DOHH2 (cell line): ENCODE results near the gene ELFN1.

Experiments used
- H3F3A ChIP-seq: fragments of 200-600 bp; sonication (generic), shearing (Covaris generic); 2 replicates; pipeline ENCODE4 v1.6.0; 2016; ENCODE audit warnings: antibody characterized with exemption, mild to moderate bottlenecking; ENCODE audit not compliant: control insufficient read depth, insufficient read depth
- H3K27ac ChIP-seq: fragments of 200-600 bp; sonication (generic); 2 replicates; pipeline ENCODE4 v1.5.1; 2014; ENCODE audit warnings: low read depth, mild to moderate bottlenecking, low read length, moderate library complexity
- H3K27me3 ChIP-seq: fragments of 200-600 bp; sonication (generic); 2 replicates; pipeline ENCODE4 v1.6.1; 2014; ENCODE audit warnings: mild to moderate bottlenecking, low read length, mixed read lengths; ENCODE audit not compliant: control insufficient read depth
- H3K36me3 ChIP-seq: fragments of 200-600 bp; sonication (generic); 2 replicates; pipeline ENCODE4 v1.6.1; 2014; ENCODE audit warnings: mild to moderate bottlenecking, low read length, moderate library complexity, mixed read lengths; ENCODE audit not compliant: control insufficient read depth
- H3K4me1 ChIP-seq: fragments of 200-600 bp; sonication (generic); 2 replicates; pipeline ENCODE4 v1.6.1; 2014; ENCODE audit warnings: mild to moderate bottlenecking, low read length, mixed read lengths; ENCODE audit not compliant: control insufficient read depth
- H3K4me2 ChIP-seq: fragments of 200-600 bp; sonication (generic); 2 replicates; pipeline ENCODE4 v1.6.0; 2014; ENCODE audit warnings: mild to moderate bottlenecking, low read length, moderate library complexity
- H3K4me3 ChIP-seq: fragments of 200-600 bp; sonication (generic); 2 replicates; pipeline ENCODE4 v1.5.1; 2014; ENCODE audit warnings: mild to moderate bottlenecking, low read length, mixed read lengths
- H3K79me2 ChIP-seq: fragments of 200-600 bp; sonication (generic); 2 replicates; pipeline ENCODE4 v1.6.1; 2014; ENCODE audit warnings: mild to moderate bottlenecking, low read length, mixed read lengths; ENCODE audit not compliant: control insufficient read depth
- H3K9me2 ChIP-seq: fragments of 200-600 bp; sonication (generic); replicated peaks from 2 replicates; pipeline ENCODE4 v1.6.1; 2014; ENCODE audit warnings: mild to moderate bottlenecking, low read length, mixed read lengths; ENCODE audit not compliant: control insufficient read depth
- H3K9me3 ChIP-seq: fragments of 200-600 bp; sonication (generic); 2 replicates; pipeline ENCODE4 v1.6.1; 2014; ENCODE audit warnings: antibody characterized with exemption, low read length, mixed read lengths; ENCODE audit not compliant: control insufficient read depth, insufficient read depth
- H4K20me1 ChIP-seq: fragments of 200-600 bp; sonication (generic); 2 replicates; pipeline ENCODE4 v1.6.0; 2014; ENCODE audit warnings: low read depth, mild to moderate bottlenecking, antibody characterized with exemption, low read length, moderate library complexity; ENCODE audit not compliant: control insufficient read depth, insufficient read depth
- CTCF ChIP-seq: fragments of 200-600 bp; sonication (generic); IDR thresholded peaks from one replicate; pipeline ENCODE4 v1.5.1; 2014; ENCODE audit warnings: antibody characterized with exemption, mild to moderate bottlenecking, low read depth, low read length; ENCODE audit not compliant: poor library complexity, severe bottlenecking
- EZH2phosphoT487 ChIP-seq: fragments of 200-600 bp; sonication (generic); IDR thresholded peaks from 2 replicates; pipeline ENCODE4 v1.6.1; 2017; ENCODE audit warnings: borderline replicate concordance, mild to moderate bottlenecking, antibody characterized with exemption, low read length, moderate library complexity, mixed read lengths

Gene ELFN1

GRCh38 chr7:1632506-1632905, 37.6 kb upstream of the ELFN1 start:
- Histone ChIP-seq H3K27ac (no peak overlapping the region), H3F3A (no peaks in the 10 kb centered on the region), H3K36me3 (no peaks in the 10 kb centered on the region), H3K9me2 (no peaks in the 10 kb centered on the region), H3K4me3 (no peak overlapping the region), H3K4me2 (no peak overlapping the region), H3K4me1 (no peaks in the 10 kb centered on the region), H3K79me2 (no peaks in the 10 kb centered on the region), H3K27me3 (no peaks in the 10 kb centered on the region), H3K9me3 (no peaks in the 10 kb centered on the region), H4K20me1 (no peaks in the 10 kb centered on the region)
- TF ChIP-seq CTCF (no peak), EZH2phosphoT487 (no peak)

DNA sequence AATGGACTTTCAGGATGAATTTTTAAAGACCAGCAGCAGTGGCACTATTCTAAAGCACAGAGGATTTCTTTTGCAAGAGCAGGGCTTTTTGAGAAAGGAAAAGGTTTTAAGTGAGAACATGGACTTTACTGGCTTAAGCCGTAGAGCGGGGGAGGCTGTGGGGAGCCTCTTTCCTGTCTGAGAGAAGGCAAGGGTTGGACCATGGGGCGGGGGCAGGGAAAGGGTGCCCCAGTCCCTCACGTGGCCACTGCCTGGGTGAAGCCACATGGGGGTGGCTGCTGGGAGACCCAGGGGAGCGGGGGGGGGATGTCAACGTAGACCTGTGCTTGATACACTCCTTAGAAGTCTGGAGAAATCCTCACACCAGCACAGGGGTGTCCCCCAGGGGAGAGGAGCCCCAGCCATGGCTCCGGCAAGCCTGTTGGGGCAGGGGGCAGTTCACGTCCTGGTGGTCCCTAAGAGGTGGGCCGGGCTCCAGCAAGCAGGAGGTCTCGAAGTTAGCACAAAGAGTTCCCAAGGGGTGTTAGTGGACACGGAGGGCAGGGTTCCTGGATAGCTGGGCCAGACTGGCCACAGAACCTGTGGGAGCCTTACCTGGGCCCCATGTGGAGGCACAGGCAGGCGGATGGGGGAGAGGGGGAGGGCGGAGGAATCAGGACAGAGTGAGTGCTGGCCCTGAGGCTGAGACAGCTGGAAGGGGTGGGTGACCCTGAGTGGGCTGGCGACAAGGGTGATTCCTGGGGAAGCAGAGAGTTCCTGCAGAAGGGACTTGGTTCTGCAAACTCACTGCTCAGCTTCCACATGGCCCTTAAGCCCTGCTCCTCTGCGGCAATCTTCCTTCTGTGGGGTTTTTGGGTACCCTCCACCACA, 36.9 kb upstream of the ELFN1 start:
- no peaks in the 10 kb centered on the region for H3K4me1 ChIP-seq

GRCh38 chr7:1635401-1635800, 34.7 kb upstream of the ELFN1 start:
- Histone ChIP-seq H3K79me2 (no peaks in the 10 kb centered on the region), H3K27me3 (no peaks in the 10 kb centered on the region), H3K4me1 (no peaks in the 10 kb centered on the region), H3K36me3 (no peaks in the 10 kb centered on the region), H4K20me1 (no peaks in the 10 kb centered on the region), H3F3A (no peaks in the 10 kb centered on the region), H3K4me2 (no peak overlapping the region), H3K27ac (no peak overlapping the region), H3K9me2 (no peaks in the 10 kb centered on the region), H3K4me3 (no peak overlapping the region), H3K9me3 (no peaks in the 10 kb centered on the region)
- TF ChIP-seq CTCF, result no peak

More for the DNA sequence above, 36.9 kb upstream of the ELFN1 start:
- no peak overlapping the region for H3K4me2 ChIP-seq
- no peak for TF ChIP-seq EZH2phosphoT487
- TF ChIP-seq CTCF, result no peak
- H3K9me3 ChIP-seq, result no peaks in the 10 kb centered on the region
- H3K36me3 ChIP-seq, result no peaks in the 10 kb centered on the region
- H3K79me2 ChIP-seq, result no peaks in the 10 kb centered on the region
- H4K20me1 ChIP-seq, result no peaks in the 10 kb centered on the region
- H3K27ac ChIP-seq, result no peak overlapping the region
- no peaks in the 10 kb centered on the region for H3F3A ChIP-seq
- H3K27me3 ChIP-seq, result no peaks in the 10 kb centered on the region
- no peak overlapping the region for H3K4me3 ChIP-seq
- no peaks in the 10 kb centered on the region for H3K9me2 ChIP-seq
